KMS-11 (cell line): ENCODE results near the gene KLHL29.

ENCODE experiments used
- H2AFZ ChIP-seq: fragments of 200-600 bp; sonication (generic); 2 replicates; pipeline ENCODE4 v1.6.1; 2016; ENCODE audit warnings: antibody characterized with exemption, mixed run types, low read depth
- H3K27ac ChIP-seq: fragments of 200-600 bp; sonication (generic); 2 replicates; pipeline ENCODE4 v1.6.1; 2016; ENCODE audit warnings: mild to moderate bottlenecking, mixed run types
- H3K27me3 ChIP-seq: fragments of 200-600 bp; sonication (generic); 2 replicates; pipeline ENCODE4 v1.6.1; 2017; ENCODE audit warnings: mild to moderate bottlenecking, low read depth, mixed run types, moderate library complexity; ENCODE audit not compliant: insufficient read depth
- H3K36me3 ChIP-seq: fragments of 200-600 bp; sonication (generic); 2 replicates; pipeline ENCODE4 v1.6.1; 2017; ENCODE audit warnings: mild to moderate bottlenecking, mixed run types; ENCODE audit not compliant: insufficient read depth
- H3K4me1 ChIP-seq: fragments of 200-600 bp; sonication (generic); 2 replicates; pipeline ENCODE4 v1.6.1; 2016; ENCODE audit warnings: mild to moderate bottlenecking, low read depth, mixed run types; ENCODE audit not compliant: poor library complexity, severe bottlenecking
- H3K4me2 ChIP-seq: fragments of 200-600 bp; sonication (generic); 2 replicates; pipeline ENCODE4 v1.7.0; 2016; ENCODE audit warnings: mild to moderate bottlenecking, mixed run types
- H3K4me3 ChIP-seq: fragments of 200-600 bp; sonication (generic); IDR thresholded peaks from 2 replicates; pipeline ENCODE4 v1.6.1; 2017; ENCODE audit warnings: low read depth, low read length, mixed read lengths; ENCODE audit not compliant: insufficient read depth
- H3K79me2 ChIP-seq: fragments of 200-600 bp; sonication (generic); 2 replicates; pipeline ENCODE4 v1.6.1; 2016; ENCODE audit warnings: low read depth, mixed run types; ENCODE audit not compliant: insufficient read depth
- H3K9ac ChIP-seq: fragments of 200-600 bp; sonication (generic); 2 replicates; pipeline ENCODE4 v1.6.1; 2016; ENCODE audit warnings: mild to moderate bottlenecking, mixed run types
- H4K20me1 ChIP-seq: fragments of 200-600 bp; sonication (generic); 2 replicates; pipeline ENCODE4 v1.6.1; 2016; ENCODE audit warnings: mild to moderate bottlenecking, mixed run types; ENCODE audit not compliant: insufficient read depth
- CTCF ChIP-seq: fragments of 200-600 bp; sonication (generic); conservative IDR thresholded peaks from 2 replicates; pipeline ENCODE4 v1.6.1; 2017; ENCODE audit warnings: low read depth, mild to moderate bottlenecking, antibody characterized with exemption, low read length, moderate library complexity, mixed read lengths

KLHL29 gene

GRCh38 chr2:23565814-23566213, 180.8 kb downstream of the KLHL29 start:
- Histone ChIP-seq H3K27ac (no peak overlapping the region), H3K9ac (no peak overlapping the region), H3K36me3 (no peaks in the 10 kb centered on the region), H3K4me3 (no peak overlapping the region), H3K4me1 (no peaks in the 10 kb centered on the region), H3K79me2 (no peaks in the 10 kb centered on the region), H3K27me3 (no peaks in the 10 kb centered on the region), H3K4me2 (no peak overlapping the region), H2AFZ (no peak overlapping the region), H4K20me1 (no peaks in the 10 kb centered on the region)
- no peak for TF ChIP-seq CTCF

GRCh38 chr2:23566241-23567142, 181.5 kb downstream of the KLHL29 start:
- H3K9ac ChIP-seq, result no peak overlapping the region
- no peaks in the 10 kb centered on the region for H4K20me1 ChIP-seq
- no peaks in the 10 kb centered on the region for H3K27me3 ChIP-seq
- no peaks in the 10 kb centered on the region for H3K4me1 ChIP-seq
- H3K4me2 ChIP-seq, result no peak overlapping the region
- no peak overlapping the region for H3K27ac ChIP-seq
- peak; percentile 46 for TF ChIP-seq CTCF
- no peak overlapping the region for H3K4me3 ChIP-seq
- H3K79me2 ChIP-seq, result no peaks in the 10 kb centered on the region
- H3K36me3 ChIP-seq, result no peaks in the 10 kb centered on the region
- H2AFZ ChIP-seq, result no peak overlapping the region

- no peaks in the 10 kb centered on the region for H4K20me1 ChIP-seq
- H3K27ac ChIP-seq, result no peak overlapping the region
- no peaks in the 10 kb centered on the region for H3K27me3 ChIP-seq
- H3K79me2 ChIP-seq, result no peaks in the 10 kb centered on the region
- no peaks in the 10 kb centered on the region for H3K36me3 ChIP-seq
- H3K4me1 ChIP-seq, result no peaks in the 10 kb centered on the region
- H3K4me3 ChIP-seq, result no peak overlapping the region
- H3K4me2 ChIP-seq, result no peak overlapping the region
- H3K9ac ChIP-seq, result no peak overlapping the region
- H2AFZ ChIP-seq, result no peak overlapping the region
- no peak for TF ChIP-seq CTCF
These were observed 182.3 kb downstream of the KLHL29 start for GRCh38 chr2:23567161-23567756.

- H3K27ac ChIP-seq, result no peak overlapping the region
- no peak overlapping the region for H3K4me2 ChIP-seq
- no peaks in the 10 kb centered on the region for H3K27me3 ChIP-seq
- H3K9ac ChIP-seq, result no peak overlapping the region
- TF ChIP-seq CTCF, result no peak
- no peak overlapping the region for H2AFZ ChIP-seq
- no peaks in the 10 kb centered on the region for H4K20me1 ChIP-seq
- no peaks in the 10 kb centered on the region for H3K4me1 ChIP-seq
- H3K36me3 ChIP-seq, result no peaks in the 10 kb centered on the region
- no peaks in the 10 kb centered on the region for H3K79me2 ChIP-seq
- H3K4me3 ChIP-seq, result no peak overlapping the region
These were observed 183.2 kb downstream of the KLHL29 start for GRCh38 chr2:23568211-23568610.
